Epithelial cell of proximal tubule (primary cell): Measurements from ENCODE around the gene SNX9. TPM values are rescaled to one million over a fixed set of nuclear protein-coding genes. Genes with fewer than 3 reads are reported as not detected.
"Not testable (repeated sequence)": the region's sequence is repeated elsewhere in the genome, so short reads cannot be mapped to it uniquely, and the experiment has no call there.

Source experiments
- DNase-seq: peaks from one replicate; pipeline ENCODE4 v3.0.0-alpha.2; 2011; ENCODE audit warnings: low read depth
- H3K4me3 ChIP-seq: 2 replicates; pipeline ENCODE4 v1.5.1; 2011; ENCODE audit warnings: low read depth, mild to moderate bottlenecking, low read length
- CTCF ChIP-seq: conservative IDR thresholded peaks from 2 replicates; pipeline ENCODE4 v1.5.1; 2012; ENCODE audit warnings: low read depth, mild to moderate bottlenecking, low read length
- total RNA-seq: library from RNA; depleted of rRNA; stranded (reverse); fragments of >200 nt; gene quantifications from 2 replicates; pipeline ENCODE4 v1.2.3, GENCODE V29; 2015

SNX9 gene
- total RNA-seq, 1 donor from 2014 or later: 51.3 TPM

GRCh38 chr6:157944983-157945931 lies 122.2 kb downstream of the SNX9 start:
- H3K4me3 ChIP-seq: no peak overlapping the region
- TF ChIP-seq CTCF: no peak
- no peak for DNase-seq

DNA sequence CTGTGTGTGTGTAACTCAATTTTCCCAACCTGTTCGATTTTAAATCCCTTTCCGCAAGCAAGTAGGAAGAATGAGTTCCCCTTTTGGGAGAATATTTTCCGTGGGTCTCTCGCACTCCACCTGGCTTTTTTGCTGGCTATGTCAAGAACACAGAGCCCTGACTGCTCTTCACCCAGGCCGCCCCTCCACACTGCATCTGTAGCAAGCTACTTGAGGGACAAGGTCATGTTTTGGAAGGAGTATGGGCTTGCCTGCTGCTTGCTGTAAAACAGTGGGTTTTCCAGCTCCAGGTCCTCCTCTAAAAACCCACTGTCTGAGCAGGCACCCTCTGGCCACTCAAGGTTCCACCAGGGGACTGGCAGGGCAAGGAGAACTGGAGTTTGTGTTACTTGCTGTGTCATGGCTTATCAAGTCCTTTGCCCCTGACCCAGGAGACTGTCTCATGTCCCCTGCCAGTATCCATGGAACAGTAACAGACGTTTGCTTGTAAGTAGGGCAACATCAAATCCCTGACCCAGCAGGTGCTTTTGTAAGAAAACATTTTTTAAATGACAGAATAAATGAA lies 123.1 kb downstream of the SNX9 start:
- no peak for TF ChIP-seq CTCF
- no peak overlapping the region for H3K4me3 ChIP-seq
- no peak for DNase-seq

DNA sequence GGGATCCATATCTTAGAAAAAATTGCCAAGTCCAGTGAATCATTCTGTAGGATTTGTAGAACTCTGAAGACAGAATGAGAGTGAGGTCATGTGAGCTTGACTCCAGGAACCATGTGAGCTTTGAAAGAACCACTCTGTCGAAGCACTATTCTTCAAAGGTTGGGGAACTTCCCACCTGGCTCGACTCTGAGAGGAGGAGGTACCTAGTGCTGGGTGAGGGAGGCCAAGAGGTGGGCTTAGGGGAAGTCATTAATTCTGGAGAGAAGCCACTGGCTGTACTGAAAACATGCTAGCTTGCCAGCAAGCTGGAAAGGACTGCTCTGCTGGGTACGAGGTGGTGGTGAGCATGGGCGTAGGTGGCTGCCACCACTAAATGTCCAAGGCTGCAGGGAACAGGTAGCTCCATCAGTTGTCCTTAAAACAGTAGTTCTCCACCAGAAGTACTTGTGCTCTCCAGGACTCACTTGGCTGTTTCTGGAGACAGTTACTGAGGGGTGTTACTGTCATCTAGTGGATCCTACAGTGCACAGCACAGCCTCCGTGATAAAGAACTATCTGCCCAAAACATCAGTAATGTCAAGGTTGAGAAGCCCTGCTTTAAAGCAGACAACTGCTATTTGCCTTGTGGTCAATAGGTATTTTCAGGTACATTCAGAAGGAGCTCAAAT lies 124.0 kb downstream of the SNX9 start:
- no peak overlapping the region for H3K4me3 ChIP-seq
- no peak for DNase-seq
- TF ChIP-seq CTCF: peak; percentile 23

GRCh38 chr6:157950899-157951298 lies 127.9 kb downstream of the SNX9 start:
- not testable (repeated sequence) for DNase-seq, H3K4me3 ChIP-seq

GRCh38 chr6:157951828-157952227 lies 128.8 kb downstream of the SNX9 start:
- TF ChIP-seq CTCF: no peak
- H3K4me3 ChIP-seq: no peak overlapping the region
- DNase-seq: no peak

- DNase-seq: no peak
- TF ChIP-seq CTCF: no peak
- no peak overlapping the region for H3K4me3 ChIP-seq
These were observed 129.9 kb downstream of the SNX9 start for GRCh38 chr6:157952861-157953351.

GRCh38 chr6:157953580-157954091 lies 130.6 kb downstream of the SNX9 start:
- no peak for DNase-seq
- no peak for TF ChIP-seq CTCF
- peak overlapping the region; percentile 43 for H3K4me3 ChIP-seq
